ENCODE data around the gene EXOC2. TPM values are rescaled to one million over a fixed set of nuclear protein-coding genes. Genes with fewer than 3 reads are reported as not detected.

EXOC2 gene
- total RNA-seq, 2 donors from 2014 or later = 28.1 to 35.0 TPM

DNA sequence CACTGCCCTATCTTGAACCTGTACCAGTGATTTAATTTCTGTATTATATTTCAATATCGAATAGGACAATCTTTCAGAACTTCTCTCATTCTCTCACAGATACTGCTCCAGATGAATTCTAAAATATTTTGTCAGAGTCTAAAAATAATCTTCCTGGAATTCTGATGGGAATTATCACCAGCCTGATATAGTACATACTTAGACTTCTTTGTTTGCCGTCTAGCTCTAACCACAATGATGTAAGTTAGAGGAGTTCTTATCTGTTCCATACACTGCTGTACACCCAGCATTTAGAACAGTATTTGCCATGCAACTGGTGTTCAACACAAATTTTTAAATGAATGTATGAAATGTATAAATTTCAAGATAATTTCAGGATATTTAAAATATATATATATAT, 34.7 kb downstream of the EXOC2 start:
- no peak overlapping the region for H3K4me3 ChIP-seq (ENCODE audit: low read length)
- Mint-ChIP-seq H3K9me3 (no peaks in the 10 kb centered on the region), H3K27ac (no peak overlapping the region), H3K4me1 (peaks cover 35% of the 10 kb centered on the region), H3K4me3 (no peak overlapping the region), H3K27me3 (ENCODE audit: insufficient read depth) (no peaks in the 10 kb centered on the region), H3K36me3 (ENCODE audit: low read depth) (peaks cover 15% of the 10 kb centered on the region)
- H3K9ac ChIP-seq (ENCODE audit: extremely low read depth, low read length, poor library complexity, severe bottlenecking) = no peak overlapping the region
- H3K9me3 ChIP-seq (ENCODE audit: control insufficient read depth, low read length) = no peaks in the 10 kb centered on the region
- H3K27me3 ChIP-seq (ENCODE audit: control insufficient read depth, insufficient read depth, low read length, poor library complexity, severe bottlenecking) = no peaks in the 10 kb centered on the region
- no peak overlapping the region for H3K27ac ChIP-seq (ENCODE audit: low read depth, low read length)
- H3K4me1 ChIP-seq (ENCODE audit: control insufficient read depth, insufficient read depth, low read length) = peaks cover 10% of the 10 kb centered on the region
- WGBS, 2 experiments (ENCODE audit: insufficient coverage in 1 of 2, insufficient read length in 1 of 2) = 93 to 100% methylated on average over 1 to 2 of the region's 2 CpGs
- TF ChIP-seq, protein P1, sequence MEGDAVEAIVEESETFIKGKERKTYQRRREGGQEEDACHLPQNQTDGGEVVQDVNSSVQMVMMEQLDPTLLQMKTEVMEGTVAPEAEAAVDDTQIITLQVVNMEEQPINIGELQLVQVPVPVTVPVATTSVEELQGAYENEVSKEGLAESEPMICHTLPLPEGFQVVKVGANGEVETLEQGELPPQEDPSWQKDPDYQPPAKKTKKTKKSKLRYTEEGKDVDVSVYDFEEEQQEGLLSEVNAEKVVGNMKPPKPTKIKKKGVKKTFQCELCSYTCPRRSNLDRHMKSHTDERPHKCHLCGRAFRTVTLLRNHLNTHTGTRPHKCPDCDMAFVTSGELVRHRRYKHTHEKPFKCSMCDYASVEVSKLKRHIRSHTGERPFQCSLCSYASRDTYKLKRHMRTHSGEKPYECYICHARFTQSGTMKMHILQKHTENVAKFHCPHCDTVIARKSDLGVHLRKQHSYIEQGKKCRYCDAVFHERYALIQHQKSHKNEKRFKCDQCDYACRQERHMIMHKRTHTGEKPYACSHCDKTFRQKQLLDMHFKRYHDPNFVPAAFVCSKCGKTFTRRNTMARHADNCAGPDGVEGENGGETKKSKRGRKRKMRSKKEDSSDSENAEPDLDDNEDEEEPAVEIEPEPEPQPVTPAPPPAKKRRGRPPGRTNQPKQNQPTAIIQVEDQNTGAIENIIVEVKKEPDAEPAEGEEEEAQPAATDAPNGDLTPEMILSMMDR (conservative IDR thresholded peaks at IDR 0.05) = no peak
- DNase-seq = no peak
- H3K36me3 ChIP-seq (ENCODE audit: control insufficient read depth, insufficient read depth, low read length) = peaks cover 10% of the 10 kb centered on the region

GRCh38 chr6:657743-658142, 35.2 kb downstream of the EXOC2 start:
- Mint-ChIP-seq H3K4me1 (peaks cover 32% of the 10 kb centered on the region), H3K27me3 (ENCODE audit: insufficient read depth) (no peaks in the 10 kb centered on the region), H3K9me3 (no peaks in the 10 kb centered on the region), H3K27ac (no peak overlapping the region), H3K36me3 (ENCODE audit: low read depth) (peaks cover 15% of the 10 kb centered on the region), H3K4me3 (no peak overlapping the region)
- 100% methylated on average over 1 of the region's 1 CpG; no CpG with 5 or more reads in 1 of the 2 experiments for WGBS, 2 experiments (ENCODE audit: insufficient coverage in 1 of 2, insufficient read length in 1 of 2)
- Histone ChIP-seq H3K9ac (ENCODE audit: extremely low read depth, low read length, poor library complexity, severe bottlenecking) (no peak overlapping the region), H3K27me3 (ENCODE audit: control insufficient read depth, insufficient read depth, low read length, poor library complexity, severe bottlenecking) (no peaks in the 10 kb centered on the region), H3K9me3 (ENCODE audit: control insufficient read depth, low read length) (no peaks in the 10 kb centered on the region), H3K4me3 (ENCODE audit: low read length) (no peak overlapping the region), H3K27ac (ENCODE audit: low read depth, low read length) (no peak overlapping the region), H3K4me1 (ENCODE audit: control insufficient read depth, insufficient read depth, low read length) (peaks cover 10% of the 10 kb centered on the region), H3K36me3 (ENCODE audit: control insufficient read depth, insufficient read depth, low read length) (peaks cover 10% of the 10 kb centered on the region)
- DNase-seq = no peak
- TF ChIP-seq, protein P1 (conservative IDR thresholded peaks at IDR 0.05) = no peak

- peaks cover 15% of the 10 kb centered on the region for H3K36me3 Mint-ChIP-seq (ENCODE audit: low read depth)
- H3K27ac Mint-ChIP-seq = no peak within 1 kb of the TSS
- peaks cover 25% of the 10 kb centered on the region for H3K4me1 Mint-ChIP-seq
- H3K27me3 Mint-ChIP-seq (ENCODE audit: insufficient read depth) = no peaks in the 10 kb centered on the region
- WGBS, 2 experiments (ENCODE audit: insufficient coverage in 1 of 2, insufficient read length in 1 of 2) = 96 to 98% methylated on average over 67 to 73 of the region's 73 CpGs
- no peak within 1 kb of the TSS for H3K27ac ChIP-seq (ENCODE audit: low read depth, low read length)
- no peak within 1 kb of the TSS for H3K4me3 ChIP-seq (ENCODE audit: low read length)
- H3K4me1 ChIP-seq (ENCODE audit: control insufficient read depth, insufficient read depth, low read length) = peaks cover 10% of the 10 kb centered on the region
- TF ChIP-seq, protein P1 (conservative IDR thresholded peaks at IDR 0.05) = no peak
- peaks cover 10% of the 10 kb centered on the region for H3K36me3 ChIP-seq (ENCODE audit: control insufficient read depth, insufficient read depth, low read length)
- no peaks in the 10 kb centered on the region for H3K9me3 Mint-ChIP-seq
- no peak for DNase-seq
- H3K4me3 Mint-ChIP-seq = no peak within 1 kb of the TSS
- no peaks in the 10 kb centered on the region for H3K9me3 ChIP-seq (ENCODE audit: control insufficient read depth, low read length)
- H3K9ac ChIP-seq (ENCODE audit: extremely low read depth, low read length, poor library complexity, severe bottlenecking) = no peak within 1 kb of the TSS
- no peaks in the 10 kb centered on the region for H3K27me3 ChIP-seq (ENCODE audit: control insufficient read depth, insufficient read depth, low read length, poor library complexity, severe bottlenecking)
Measured at GRCh38 chr6:656460-657252, 36.3 kb downstream of the EXOC2 start, which contains the start of gene HUS1B. Gene HUS1B (minus strand): TSS chr6:657100. CDS start chr6:656944, 156 bp downstream.

Data from endodermal cell (in vitro differentiated cells).